ENCODE data around the gene PEAR1.
A peak's percentile ranks its signal among the peaks of the same experiment; 100 is the strongest.

PEAR1 gene

GRCh38 chr1:156912310-156912709 lies 18.8 kb downstream of the PEAR1 start:
- no peaks in the 10 kb centered on the region for H3K27me3 ChIP-seq
- H4K20me1 ChIP-seq, result no peaks in the 10 kb centered on the region
- TF ChIP-seq Cebpa-rat (IDR thresholded peaks at IDR 0.05), result no peak
- peaks cover under 1% of the 10 kb centered on the region; the same call in 1 of the 2 replicates for H3K9me3 ChIP-seq
- H3K4me1 ChIP-seq, result peaks cover 17% of the 10 kb centered on the region
- H3K27ac ChIP-seq, result no peak overlapping the region
- H3K9ac ChIP-seq, result no peak overlapping the region
- H3K36me3 ChIP-seq, result no peaks in the 10 kb centered on the region
- H3K4me3 ChIP-seq, result no peak overlapping the region
- H3K4me2 ChIP-seq, result peak overlapping the region; percentile 26

- Histone ChIP-seq H3K4me1 (peaks cover 12% of the 10 kb centered on the region), H3K27ac (no peak overlapping the region), H3K4me2 (no peak overlapping the region), H3K4me3 (no peak overlapping the region), H3K9ac (no peak overlapping the region), H3K27me3 (peaks cover under 1% of the 10 kb centered on the region; the same call in 1 of the 2 replicates), H4K20me1 (no peaks in the 10 kb centered on the region), H3K9me3 (peaks cover 8% of the 10 kb centered on the region), H3K36me3 (no peaks in the 10 kb centered on the region)
- no peak for TF ChIP-seq Cebpa-rat (IDR thresholded peaks at IDR 0.05)
Measured at GRCh38 chr1:156912861-156913808, 19.6 kb downstream of the PEAR1 start.

- TF ChIP-seq Cebpa-rat (IDR thresholded peaks at IDR 0.05), result no peak
- no peaks in the 10 kb centered on the region for H4K20me1 ChIP-seq
- H3K4me2 ChIP-seq, result no peak overlapping the region
- no peak overlapping the region for H3K9ac ChIP-seq
- peaks cover 12% of the 10 kb centered on the region for H3K4me1 ChIP-seq
- H3K27me3 ChIP-seq, result peaks cover 8% of the 10 kb centered on the region; the same call in 1 of the 2 replicates
- H3K36me3 ChIP-seq, result no peaks in the 10 kb centered on the region
- H3K9me3 ChIP-seq, result peaks cover 16% of the 10 kb centered on the region
- H3K27ac ChIP-seq, result no peak overlapping the region
- H3K4me3 ChIP-seq, result no peak overlapping the region
Measured at GRCh38 chr1:156913809-156914387, 20.4 kb downstream of the PEAR1 start.

- peaks cover 12% of the 10 kb centered on the region for H3K4me1 ChIP-seq
- H3K27ac ChIP-seq, result no peak overlapping the region
- peaks cover 21% of the 10 kb centered on the region for H3K9me3 ChIP-seq
- H3K36me3 ChIP-seq, result no peaks in the 10 kb centered on the region
- peaks cover 14% of the 10 kb centered on the region for H3K27me3 ChIP-seq
- no peak overlapping the region for H3K9ac ChIP-seq
- no peak overlapping the region for H3K4me2 ChIP-seq
- no peak overlapping the region for H3K4me3 ChIP-seq
- H4K20me1 ChIP-seq, result no peaks in the 10 kb centered on the region
- TF ChIP-seq Cebpa-rat (IDR thresholded peaks at IDR 0.05), result no peak
Measured at GRCh38 chr1:156914440-156914856, 20.9 kb downstream of the PEAR1 start.

- H4K20me1 ChIP-seq, result peaks cover 18% of the 10 kb centered on the region; the same call in 1 of the 2 replicates
- no peaks in the 10 kb centered on the region for H3K36me3 ChIP-seq
- H3K9me3 ChIP-seq, result peaks cover 35% of the 10 kb centered on the region
- H3K9ac ChIP-seq, result no peak within 1 kb of the TSS
- H3K4me2 ChIP-seq, result no peak within 1 kb of the TSS
- H3K27ac ChIP-seq, result no peak within 1 kb of the TSS
- H3K4me3 ChIP-seq, result no peak within 1 kb of the TSS
- peaks cover 74% of the 10 kb centered on the region for H3K27me3 ChIP-seq
- H3K4me1 ChIP-seq, result no peaks in the 10 kb centered on the region
- TF ChIP-seq Cebpa-rat (IDR thresholded peaks at IDR 0.05), result no peak
Measured at GRCh38 chr1:156920233-156921052, 26.9 kb downstream of the PEAR1 start, which contains the start of gene LRRC71. Gene LRRC71, plus strand, starts transcription at chr1:156920632. Its CDS starts 172 bp downstream, at chr1:156920804.

- H3K36me3 ChIP-seq, result no peaks in the 10 kb centered on the region
- no peak overlapping the region for H3K4me2 ChIP-seq
- H3K9me3 ChIP-seq, result peaks cover 35% of the 10 kb centered on the region
- H3K27ac ChIP-seq, result no peak overlapping the region
- H4K20me1 ChIP-seq, result peaks cover 22% of the 10 kb centered on the region; the same call in 1 of the 2 replicates
- H3K9ac ChIP-seq, result no peak overlapping the region
- peaks cover 80% of the 10 kb centered on the region for H3K27me3 ChIP-seq
- H3K4me1 ChIP-seq, result 0 out of 2 replicates have a peak, but pooled peaks cover 3% of the 10 kb centered on the region
- no peak overlapping the region for H3K4me3 ChIP-seq
- TF ChIP-seq Cebpa-rat (IDR thresholded peaks at IDR 0.05), result no peak
Measured at GRCh38 chr1:156921053-156921529, 27.6 kb downstream of the PEAR1 start.

- Histone ChIP-seq H3K9ac (no peak overlapping the region), H3K4me3 (no peak overlapping the region), H3K36me3 (no peaks in the 10 kb centered on the region), H3K4me2 (no peak overlapping the region), H3K27me3 (peaks cover 100% of the 10 kb centered on the region), H4K20me1 (peaks cover 33% of the 10 kb centered on the region; the same call in 1 of the 2 replicates), H3K9me3 (peaks cover 27% of the 10 kb centered on the region), H3K27ac (no peak overlapping the region), H3K4me1 (0 out of 2 replicates have a peak, but pooled peaks cover 7% of the 10 kb centered on the region)
- no peak for TF ChIP-seq Cebpa-rat (IDR thresholded peaks at IDR 0.05)
Measured at GRCh38 chr1:156922986-156923669, 29.6 kb downstream of the PEAR1 start.

GRCh38 chr1:156923670-156924477 lies 30.4 kb downstream of the PEAR1 start:
- Histone ChIP-seq H3K4me2 (no peak overlapping the region), H3K27me3 (peaks cover 100% of the 10 kb centered on the region), H3K36me3 (no peaks in the 10 kb centered on the region), H3K4me3 (no peak overlapping the region), H4K20me1 (peaks cover 33% of the 10 kb centered on the region; the same call in 1 of the 2 replicates), H3K27ac (no peak overlapping the region), H3K9ac (no peak overlapping the region), H3K4me1 (0 out of 2 replicates have a peak, but pooled peaks cover 7% of the 10 kb centered on the region), H3K9me3 (peaks cover 19% of the 10 kb centered on the region)
- no peak for TF ChIP-seq Cebpa-rat (IDR thresholded peaks at IDR 0.05)
